BLaER1 treated with 17β-estradiol and CSF1 and Interleukin-3, amounts not matched to agents 10 nM and 100 nM (cell line): ENCODE measurements around the gene DGKD.
A peak's percentile ranks its signal among the peaks of the same experiment; 100 is the strongest.

Experiments
- H3K27ac ChIP-seq, 11 experiments: shearing (Covaris generic); formaldehyde crosslinking; 2 replicates each; pipeline ENCODE4 v1.8.1; 2022
- H3K27me3 ChIP-seq, 11 experiments: shearing (Covaris generic); formaldehyde crosslinking; 2 replicates each; pipeline ENCODE4 v1.8.1; 2022
- H3K36me3 ChIP-seq, 11 experiments: shearing (Covaris generic); formaldehyde crosslinking; 2 replicates each; pipeline ENCODE4 v1.8.1; 2022
- H3K4me1 ChIP-seq, 10 experiments: shearing (Covaris generic); formaldehyde crosslinking; 2 replicates each; pipeline ENCODE4 v1.8.1; 2022
- H3K4me2 ChIP-seq, 11 experiments: shearing (Covaris generic); formaldehyde crosslinking; 2 replicates each; pipeline ENCODE4 v1.8.1; 2022
- H3K4me3 ChIP-seq, 10 experiments: shearing (Covaris generic); formaldehyde crosslinking; 2 replicates each; pipeline ENCODE4 v1.8.1; 2022
- H3K9ac ChIP-seq, 11 experiments: shearing (Covaris generic); formaldehyde crosslinking; 2 replicates each; pipeline ENCODE4 v1.8.1; 2022
- H3K9me3 ChIP-seq, 11 experiments: shearing (Covaris generic); formaldehyde crosslinking; replicated peaks in 1 of 11; 2 replicates each; pipeline ENCODE4 v1.8.1; 2022
- H4K20me1 ChIP-seq, 11 experiments: shearing (Covaris generic); formaldehyde crosslinking; 2 replicates each; pipeline ENCODE4 v1.8.1; 2022
- Cebpa-rat ChIP-seq, 11 experiments: shearing (Covaris generic); IDR thresholded peaks; 2 replicates each; pipeline ENCODE4 v1.8.1; 2022

The DGKD gene

GRCh38 chr2:233353769-233354499, at the start of gene DGKD:
DGKD (plus strand) TSS chr2:233354494; CDS start chr2:233354519, 25 bp downstream.
- Histone ChIP-seq H3K4me1 (peaks cover 51 to 87% (median 58%) of the 10 kb centered on the region in 10 experiments), H3K4me3 (peak within 1 kb of the TSS; percentile 82 to 99 (median 89)), H3K27me3 (no peaks in the 10 kb centered on the region), H3K36me3 (peaks cover 0 to 39% (median 26%) of the 10 kb centered on the region in 11 experiments; a peak in 12 of 22 replicates), H3K27ac (peak within 1 kb of the TSS; percentile 84 to 99 (median 90)), H4K20me1 (peaks cover 0 to 31% (median 5%) of the 10 kb centered on the region in 11 experiments; a peak in 9 of 22 replicates), H3K9me3 (no peaks in the 10 kb centered on the region), H3K9ac (peak within 1 kb of the TSS; percentile 88 to 99 (median 94)), H3K4me2 (peak within 1 kb of the TSS; percentile 95 to 99 (median 97))
- TF ChIP-seq Cebpa-rat (IDR thresholded peaks at IDR 0.05): no peak

GRCh38 chr2:233307565-233307964, 46.7 kb upstream of the DGKD start, which contains the start of gene SAG:
SAG (plus strand) TSS chr2:233307816; CDS start chr2:233309190, 1,374 bp downstream.
- H3K27me3 ChIP-seq: no peaks in the 10 kb centered on the region
- H3K27ac ChIP-seq: no peak within 1 kb of the TSS
- no peaks in the 10 kb centered on the region for H3K36me3 ChIP-seq
- H3K4me1 ChIP-seq: peaks cover 0 to 27% (median 20%) of the 10 kb centered on the region in 10 experiments; a peak in 15 of 20 replicates
- no peak within 1 kb of the TSS for H3K4me2 ChIP-seq
- no peak within 1 kb of the TSS for H3K9ac ChIP-seq
- H4K20me1 ChIP-seq: no peaks in the 10 kb centered on the region
- TF ChIP-seq Cebpa-rat (IDR thresholded peaks at IDR 0.05): no peak
- H3K4me3 ChIP-seq: no peak within 1 kb of the TSS
- H3K9me3 ChIP-seq: peaks cover 0 to 6% (median 0%) of the 10 kb centered on the region in 11 experiments; a peak in 1 of 22 replicates

GRCh38 chr2:233311241-233311926, 42.9 kb upstream of the DGKD start:
- Histone ChIP-seq H3K27ac (no peak overlapping the region), H3K4me3 (no peak overlapping the region), H3K4me1 (peaks cover 0 to 46% (median 30%) of the 10 kb centered on the region in 10 experiments; a peak in 16 of 20 replicates), H3K27me3 (no peaks in the 10 kb centered on the region), H3K36me3 (no peaks in the 10 kb centered on the region), H3K9me3 (peaks cover 0 to 6% (median 0%) of the 10 kb centered on the region in 11 experiments; a peak in 1 of 22 replicates), H3K9ac (no peak overlapping the region), H3K4me2 (peak overlapping the region in 7 of 11 experiments; percentile 21 to 40 (median 33); a peak in 11 of 22 replicates), H4K20me1 (no peaks in the 10 kb centered on the region)
- no peak for TF ChIP-seq Cebpa-rat (IDR thresholded peaks at IDR 0.05)

GRCh38 chr2:233312874-233313273, 41.4 kb upstream of the DGKD start:
- Histone ChIP-seq H3K4me1 (peaks cover 0 to 46% (median 30%) of the 10 kb centered on the region in 10 experiments; a peak in 16 of 20 replicates), H3K4me3 (no peak overlapping the region), H3K27ac (no peak overlapping the region), H4K20me1 (no peaks in the 10 kb centered on the region), H3K9me3 (peaks cover 0 to 12% (median 0%) of the 10 kb centered on the region in 11 experiments; a peak in 4 of 22 replicates), H3K4me2 (peak overlapping the region in 9 of 11 experiments; percentile 3 to 72 (median 53); a peak in 16 of 22 replicates), H3K36me3 (no peaks in the 10 kb centered on the region), H3K27me3 (no peaks in the 10 kb centered on the region), H3K9ac (peak overlapping the region in 3 of 11 experiments; percentile 1 to 28 (median 5); a peak in 1 of 22 replicates)
- no peak for TF ChIP-seq Cebpa-rat (IDR thresholded peaks at IDR 0.05)

GRCh38 chr2:233314180-233314925, 39.9 kb upstream of the DGKD start:
- peaks cover 0 to 12% (median 0%) of the 10 kb centered on the region in 11 experiments; a peak in 4 of 22 replicates for H3K9me3 ChIP-seq

GRCh38 chr2:233317196-233317943, 36.9 kb upstream of the DGKD start:
- Histone ChIP-seq H4K20me1 (no peaks in the 10 kb centered on the region), H3K4me3 (no peak overlapping the region), H3K4me1 (peaks cover 17 to 46% (median 32%) of the 10 kb centered on the region in 10 experiments), H3K4me2 (no peak overlapping the region), H3K27ac (no peak overlapping the region), H3K36me3 (no peaks in the 10 kb centered on the region), H3K9ac (no peak overlapping the region), H3K27me3 (no peaks in the 10 kb centered on the region), H3K9me3 (peaks cover 0 to 12% (median 0%) of the 10 kb centered on the region in 11 experiments; a peak in 3 of 22 replicates)
- no peak for TF ChIP-seq Cebpa-rat (IDR thresholded peaks at IDR 0.05)

More at GRCh38 chr2:233314180-233314925, 39.9 kb upstream of the DGKD start:
- H3K36me3 ChIP-seq: no peaks in the 10 kb centered on the region
- no peaks in the 10 kb centered on the region for H3K27me3 ChIP-seq
- no peak overlapping the region for H3K9ac ChIP-seq
- TF ChIP-seq Cebpa-rat (IDR thresholded peaks at IDR 0.05): no peak
- no peak overlapping the region for H3K27ac ChIP-seq
- H3K4me2 ChIP-seq: peak overlapping the region in 2 of 11 experiments; percentile 49 to 71; a peak in 3 of 22 replicates
- H4K20me1 ChIP-seq: no peaks in the 10 kb centered on the region
- peaks cover 0 to 44% (median 30%) of the 10 kb centered on the region in 10 experiments; a peak in 16 of 20 replicates for H3K4me1 ChIP-seq
- no peak overlapping the region for H3K4me3 ChIP-seq

GRCh38 chr2:233319256-233319655, 35.0 kb upstream of the DGKD start:
- Histone ChIP-seq H3K4me3 (no peak overlapping the region), H4K20me1 (no peaks in the 10 kb centered on the region), H3K4me1 (peaks cover 19 to 47% (median 34%) of the 10 kb centered on the region in 10 experiments), H3K4me2 (no peak overlapping the region), H3K27me3 (no peaks in the 10 kb centered on the region), H3K9me3 (peaks cover 0 to 12% (median 0%) of the 10 kb centered on the region in 11 experiments; a peak in 3 of 22 replicates), H3K36me3 (no peaks in the 10 kb centered on the region), H3K9ac (no peak overlapping the region), H3K27ac (no peak overlapping the region)
- no peak for TF ChIP-seq Cebpa-rat (IDR thresholded peaks at IDR 0.05)

- Histone ChIP-seq H3K4me1 (peaks cover 20 to 56% (median 42%) of the 10 kb centered on the region in 10 experiments), H4K20me1 (no peaks in the 10 kb centered on the region), H3K27ac (peak overlapping the region in 1 of 11 experiments; percentile 1; a peak in 1 of 22 replicates), H3K9ac (no peak overlapping the region), H3K4me2 (peak overlapping the region in 10 of 11 experiments; percentile 24 to 86 (median 67); a peak in 16 of 22 replicates), H3K36me3 (no peaks in the 10 kb centered on the region), H3K4me3 (no peak overlapping the region), H3K27me3 (no peaks in the 10 kb centered on the region), H3K9me3 (peaks cover 0 to 12% (median 0%) of the 10 kb centered on the region in 11 experiments; a peak in 3 of 22 replicates)
- TF ChIP-seq Cebpa-rat (IDR thresholded peaks at IDR 0.05): no peak
Measured at GRCh38 chr2:233320470-233320869, 33.8 kb upstream of the DGKD start.
